ENCODE measurements around the gene TINCR.
"Not testable (repeated sequence)": the region's sequence is repeated elsewhere in the genome, so short reads cannot be mapped to it uniquely, and the experiment has no call there.

The TINCR gene

DNA sequence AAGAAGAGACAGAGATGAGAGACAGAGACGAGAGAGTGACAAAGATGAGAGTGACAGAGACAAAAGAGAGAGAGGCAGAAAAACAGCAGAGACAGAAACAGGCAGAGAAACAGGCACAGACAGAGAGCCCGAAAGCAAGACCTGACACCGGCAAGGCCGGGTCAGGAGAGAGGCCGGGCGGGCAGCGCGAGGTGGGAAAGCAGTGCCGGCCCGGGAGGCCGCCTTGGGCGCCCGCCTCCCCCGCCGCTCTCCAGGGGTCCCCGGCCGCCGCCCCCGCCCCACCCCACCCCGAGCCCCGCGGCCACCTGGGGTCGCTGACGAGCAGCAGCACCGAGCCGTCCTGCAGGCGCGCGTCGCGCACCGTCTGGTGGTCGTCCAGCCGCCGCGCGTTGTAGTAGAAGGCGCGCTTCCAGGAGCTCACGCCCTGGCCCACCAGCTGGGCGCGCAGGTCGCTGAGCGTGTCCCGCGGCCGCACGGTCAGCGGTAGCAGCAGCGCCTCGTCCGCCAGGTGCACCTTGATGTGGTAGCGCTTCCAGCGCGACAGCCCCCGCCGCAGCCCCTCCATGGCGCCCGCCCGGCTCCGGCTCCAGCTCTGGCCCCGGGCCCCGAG, at the start of gene TINCR:
Gene TINCR (minus strand): TSS at position 594 of the 610 bp plus-strand sequence.
- in situ Hi-C loops (cut with HindIII; ENCODE audit: low sequenced_read_pairs): no loop called here
- TF ChIP-seq CTCF (IDR thresholded peaks at IDR 0.05; ENCODE audit: low read depth, low read length, missing control alignments): no peak
- H3K4me3 ChIP-seq (ENCODE audit: low read depth, low read length): no peak within 1 kb of the TSS
- DNase-seq (ENCODE audit: low read depth): no peak

GRCh38 chr19:5617080-5617479, 49.3 kb upstream of the TINCR start:
- in situ Hi-C loops (cut with HindIII; ENCODE audit: low sequenced_read_pairs): no loop called here
- H3K4me3 ChIP-seq (ENCODE audit: low read depth, low read length): no peak overlapping the region
- no peak for DNase-seq (ENCODE audit: low read depth)
- TF ChIP-seq CTCF (IDR thresholded peaks at IDR 0.05; ENCODE audit: low read depth, low read length, missing control alignments): no peak

GRCh38 chr19:5615756-5616327, 48.1 kb upstream of the TINCR start:
- no peak for TF ChIP-seq CTCF (IDR thresholded peaks at IDR 0.05; ENCODE audit: low read depth, low read length, missing control alignments)
- DNase-seq (ENCODE audit: low read depth): no peak
- in situ Hi-C loops (cut with HindIII; ENCODE audit: low sequenced_read_pairs): no loop called here
- H3K4me3 ChIP-seq (ENCODE audit: low read depth, low read length): no peak overlapping the region

DNA sequence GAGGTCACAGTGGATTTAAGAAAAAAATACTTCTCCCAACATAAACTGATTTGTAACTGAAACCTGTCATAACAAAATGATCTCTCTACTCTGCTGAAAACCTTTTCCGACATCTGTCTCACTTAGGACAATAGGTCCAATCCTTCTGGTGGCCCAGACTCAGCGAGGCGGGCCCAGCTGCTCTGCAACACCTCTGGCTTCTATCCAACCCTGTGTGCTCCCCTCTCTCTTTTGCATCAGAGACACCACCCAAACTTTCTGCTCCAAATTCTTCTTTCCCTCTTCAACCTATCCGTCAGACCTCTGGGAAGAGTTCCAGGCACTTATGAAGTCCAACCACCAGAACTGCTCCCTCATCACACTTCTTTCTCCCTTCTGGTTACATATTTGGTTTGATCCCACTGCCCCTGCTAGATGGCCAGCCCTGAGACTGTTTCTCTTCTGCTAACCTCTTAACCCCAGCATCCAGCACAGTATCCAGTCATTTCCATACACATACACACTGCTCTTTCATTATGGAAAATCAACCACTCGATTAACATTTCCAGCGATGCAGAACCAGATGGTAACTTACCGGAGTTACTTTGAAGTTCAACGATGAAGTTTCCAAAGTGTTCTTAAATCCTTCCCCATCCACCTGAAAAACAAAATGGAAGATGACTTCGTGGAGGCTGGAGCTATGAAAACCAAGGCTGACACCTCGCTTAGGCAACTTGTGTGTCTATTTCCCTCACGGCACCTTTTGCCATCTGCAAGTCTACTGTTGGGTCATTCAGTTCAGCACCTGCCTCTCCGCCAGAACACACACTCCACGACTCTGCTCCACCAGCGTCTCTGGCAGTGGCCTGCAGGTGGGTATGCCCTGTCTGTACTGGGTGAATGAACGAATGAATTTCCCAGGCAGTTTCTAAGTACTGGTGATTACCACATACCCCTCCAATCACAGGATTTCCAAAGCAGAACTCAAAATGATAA, 45.4 kb upstream of the TINCR start:
- DNase-seq (ENCODE audit: low read depth): no peak
- no peak for TF ChIP-seq CTCF (IDR thresholded peaks at IDR 0.05; ENCODE audit: low read depth, low read length, missing control alignments)
- in situ Hi-C loops (cut with HindIII; ENCODE audit: low sequenced_read_pairs): no loop called here
- no peak overlapping the region for H3K4me3 ChIP-seq (ENCODE audit: low read depth, low read length)

DNA sequence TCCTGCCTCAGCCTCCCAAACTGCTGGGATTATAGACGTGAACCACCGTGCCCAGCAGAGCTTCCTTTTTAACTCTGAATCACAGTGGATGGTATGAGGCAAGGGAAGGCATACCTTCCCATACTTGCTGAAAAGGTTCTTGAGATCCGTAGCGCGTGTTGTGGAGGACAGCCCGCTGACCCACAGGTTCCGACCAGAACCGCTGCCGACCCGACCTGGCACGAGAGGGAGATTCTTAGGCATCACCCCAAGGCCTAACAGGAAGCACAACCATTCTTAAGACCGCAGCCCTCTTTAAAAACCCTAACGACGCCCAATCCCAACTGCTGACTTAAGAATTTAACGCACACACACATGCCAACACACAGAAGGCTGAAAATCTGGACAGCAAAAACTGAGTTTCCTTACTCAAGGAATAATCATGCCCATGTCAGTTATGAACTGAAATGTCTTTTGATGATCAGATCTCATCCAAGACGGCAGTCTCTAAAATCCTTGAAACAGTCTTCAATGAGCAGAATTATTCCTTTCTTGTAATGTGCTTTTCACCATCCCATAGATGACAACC, 42.2 kb upstream of the TINCR start:
- no peak for TF ChIP-seq CTCF (IDR thresholded peaks at IDR 0.05; ENCODE audit: low read depth, low read length, missing control alignments)
- in situ Hi-C loops (cut with HindIII; ENCODE audit: low sequenced_read_pairs): loop anchor here (10.0 kb wide), 1 partner anchor 45 kb away; no protein-coding TSS in a partner anchor
- DNase-seq (ENCODE audit: low read depth): no peak

DNA sequence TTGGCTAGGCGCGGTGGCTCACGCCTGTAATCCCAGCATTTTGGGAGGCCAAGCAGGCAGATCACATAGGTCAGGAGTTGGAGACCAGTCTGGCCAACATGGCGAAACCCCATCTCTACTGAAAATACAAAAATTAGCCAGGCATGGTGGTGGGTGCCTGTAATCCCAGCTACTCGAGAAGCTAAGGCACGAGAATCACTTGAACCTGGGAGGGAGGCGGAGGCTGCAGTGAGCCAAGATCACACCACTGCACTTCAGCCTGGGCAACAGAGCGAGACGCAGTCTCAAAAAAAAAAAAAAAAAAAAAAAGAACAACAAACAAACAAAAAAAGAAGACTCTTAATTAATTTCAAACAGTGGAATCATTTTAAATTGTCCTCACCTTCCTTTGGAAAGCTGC, 41.0 kb upstream of the TINCR start:
- not testable (repeated sequence) for H3K4me3 ChIP-seq (ENCODE audit: low read depth, low read length); DNase-seq (ENCODE audit: low read depth)
- in situ Hi-C loops (cut with HindIII; ENCODE audit: low sequenced_read_pairs): loop anchor here (10.0 kb wide), 1 partner anchor 46 kb away; no protein-coding TSS in a partner anchor

More for the DNA sequence above, 42.2 kb upstream of the TINCR start:
- H3K4me3 ChIP-seq (ENCODE audit: low read depth, low read length): no peak overlapping the region
